DMS53 (cell line): ENCODE results near the gene KRTAP5-11.
A peak's percentile ranks its signal among the peaks of the same experiment; 100 is the strongest.
"Not testable (repeated sequence)": the region's sequence is repeated elsewhere in the genome, so short reads cannot be mapped to it uniquely, and the experiment has no call there.

ENCODE experiments used
- DNase-seq: peaks from one replicate; lab custom pipeline; 2025; lab: John Stamatoyannopoulos, UW

Gene KRTAP5-11

DNA sequence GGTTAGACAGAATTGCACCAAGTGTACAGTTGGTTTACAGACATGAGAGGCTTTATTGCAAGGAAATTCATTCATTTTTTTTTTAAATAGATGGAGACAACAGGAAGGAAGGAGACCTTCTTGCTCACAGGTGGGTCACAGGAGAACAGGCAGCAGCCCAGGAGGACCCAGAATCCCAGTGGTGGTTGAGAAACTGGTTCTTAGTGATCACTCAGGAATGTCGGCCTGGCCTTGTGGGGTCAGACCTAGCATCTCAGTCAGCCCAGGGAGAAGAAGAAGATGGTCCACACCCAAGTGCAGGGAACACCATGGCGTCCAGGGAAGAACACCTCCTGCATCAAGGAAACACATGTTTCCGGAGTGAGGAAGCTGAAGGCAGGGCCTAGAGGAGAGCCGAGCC, 849 bp downstream of the KRTAP5-11 start:
- DNase-seq, result no peak

GRCh38 chr11:71580057-71581003, 2.3 kb downstream of the KRTAP5-11 start:
- peak; percentile 96 for DNase-seq

DNA sequence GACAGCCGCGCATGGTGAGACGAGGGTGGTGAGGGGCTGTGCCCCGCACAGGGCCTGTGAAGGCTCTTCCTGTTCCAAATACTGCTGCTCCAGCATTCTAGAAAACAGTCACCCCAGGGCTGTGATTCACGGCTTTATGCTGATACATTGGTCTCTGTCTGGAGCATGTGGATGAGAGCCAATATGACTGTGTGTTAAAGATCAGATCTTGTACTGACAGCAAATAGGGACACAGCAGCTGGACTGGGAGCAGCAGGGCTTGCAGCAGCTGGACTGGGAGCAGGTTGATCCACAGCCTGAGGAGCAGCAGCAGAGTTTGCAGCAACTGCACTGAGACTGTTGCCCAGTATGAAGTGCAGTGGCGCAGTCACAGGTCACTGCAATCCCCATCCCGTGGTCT, 3.2 kb downstream of the KRTAP5-11 start:
- DNase-seq, result peak; percentile 56

DNA sequence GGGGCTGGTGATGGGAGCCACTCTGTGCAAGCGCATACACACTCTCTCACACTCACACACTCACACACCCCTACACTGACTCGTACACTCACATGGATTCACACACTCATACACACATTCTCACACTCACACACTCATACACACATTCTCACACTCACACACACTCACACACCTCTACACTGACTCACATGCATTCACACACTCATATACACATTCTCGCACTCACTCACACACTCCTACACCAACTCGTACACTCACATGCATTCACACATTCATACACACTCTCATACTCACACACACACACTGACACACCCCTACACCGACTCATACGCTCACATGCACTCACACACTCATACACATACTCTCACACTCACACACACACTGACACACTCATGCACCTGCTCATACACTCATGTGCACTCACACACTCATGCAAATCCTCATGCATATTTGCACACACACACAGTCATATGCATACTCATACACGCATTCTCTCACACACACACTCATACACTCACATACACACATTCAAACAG, 5.1 kb downstream of the KRTAP5-11 start:
- DNase-seq, result no peak

DNA sequence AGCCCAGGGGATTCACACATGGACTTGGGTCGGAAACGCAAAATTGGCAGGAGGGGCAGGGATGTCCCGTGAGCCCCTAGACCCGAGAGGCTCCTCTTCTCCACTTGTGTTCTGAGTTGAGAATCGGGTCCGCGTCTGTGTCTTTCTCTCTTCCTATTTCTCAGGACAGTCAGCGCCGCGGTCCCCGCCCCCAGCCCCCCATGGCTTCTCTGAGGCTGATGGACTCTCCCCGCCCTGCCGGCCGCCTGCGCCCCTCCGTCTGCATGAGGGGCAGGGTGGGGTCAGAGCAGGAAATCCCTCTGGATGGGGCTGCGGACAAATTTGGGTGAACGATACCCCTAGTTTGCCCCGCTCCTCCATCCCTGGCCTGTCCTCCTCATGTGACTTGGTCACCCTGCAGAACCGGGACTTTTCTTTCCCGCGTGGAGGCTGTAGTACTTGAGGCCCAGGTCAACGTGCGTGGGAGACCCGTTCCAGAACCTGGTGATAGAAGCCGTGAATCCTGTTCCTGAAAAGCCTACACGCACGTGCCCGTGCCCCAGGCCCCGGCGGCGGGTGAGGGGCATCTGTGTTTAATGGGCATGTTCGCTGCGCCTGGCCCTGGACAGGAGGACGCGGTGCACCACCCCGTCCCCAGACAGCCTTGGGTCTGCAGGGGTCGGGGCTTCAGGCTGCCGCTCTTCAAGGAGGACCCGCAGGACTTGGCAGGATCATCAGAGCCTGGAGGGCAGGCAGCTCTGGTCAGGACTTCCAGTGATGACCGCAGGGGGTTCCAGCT, 5.8 kb downstream of the KRTAP5-11 start:
- DNase-seq, result not testable (repeated sequence)

- no peak for DNase-seq
These were observed 6.8 kb downstream of the KRTAP5-11 start for GRCh38 chr11:71575723-71576424.

DNA sequence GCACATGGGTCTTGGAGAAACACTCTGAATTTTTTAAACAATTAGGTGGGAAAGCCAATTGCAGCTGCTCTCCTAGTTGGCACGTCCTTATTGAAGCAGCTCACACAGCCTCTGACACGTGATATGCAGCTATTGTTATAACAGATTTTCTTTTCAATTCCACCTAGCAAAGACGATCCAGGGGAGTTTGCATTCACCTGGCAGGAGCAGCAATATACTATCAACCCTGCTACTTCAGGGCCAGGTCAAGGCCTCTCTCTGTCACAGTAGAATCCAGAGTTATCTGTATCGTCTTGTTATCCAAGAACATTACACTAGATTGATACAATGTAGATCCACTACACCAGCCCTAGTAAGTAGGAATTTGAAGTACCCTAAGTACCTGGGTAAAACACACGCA, 8.3 kb downstream of the KRTAP5-11 start:
- DNase-seq, result no peak

DNA sequence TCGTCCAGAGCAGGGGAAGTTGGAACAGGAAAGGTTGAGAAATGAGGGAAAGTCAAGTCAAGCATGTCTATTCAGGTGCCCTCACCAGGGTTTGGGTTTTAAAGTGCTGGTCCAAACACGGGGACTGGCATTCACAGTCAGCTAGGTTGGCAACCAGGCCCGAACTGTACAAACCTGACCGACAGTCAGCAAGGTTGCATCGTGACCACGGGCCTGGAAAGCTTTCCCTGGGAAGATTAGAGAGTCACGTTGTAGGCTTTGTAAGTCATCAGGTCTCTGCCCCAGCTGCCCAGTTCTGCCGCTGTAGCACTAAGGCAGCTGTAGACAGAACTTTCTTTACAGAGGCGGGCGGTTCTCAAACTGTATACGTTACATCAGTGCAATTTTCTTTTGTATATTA, 9.9 kb downstream of the KRTAP5-11 start:
- DNase-seq, result no peak

DNA sequence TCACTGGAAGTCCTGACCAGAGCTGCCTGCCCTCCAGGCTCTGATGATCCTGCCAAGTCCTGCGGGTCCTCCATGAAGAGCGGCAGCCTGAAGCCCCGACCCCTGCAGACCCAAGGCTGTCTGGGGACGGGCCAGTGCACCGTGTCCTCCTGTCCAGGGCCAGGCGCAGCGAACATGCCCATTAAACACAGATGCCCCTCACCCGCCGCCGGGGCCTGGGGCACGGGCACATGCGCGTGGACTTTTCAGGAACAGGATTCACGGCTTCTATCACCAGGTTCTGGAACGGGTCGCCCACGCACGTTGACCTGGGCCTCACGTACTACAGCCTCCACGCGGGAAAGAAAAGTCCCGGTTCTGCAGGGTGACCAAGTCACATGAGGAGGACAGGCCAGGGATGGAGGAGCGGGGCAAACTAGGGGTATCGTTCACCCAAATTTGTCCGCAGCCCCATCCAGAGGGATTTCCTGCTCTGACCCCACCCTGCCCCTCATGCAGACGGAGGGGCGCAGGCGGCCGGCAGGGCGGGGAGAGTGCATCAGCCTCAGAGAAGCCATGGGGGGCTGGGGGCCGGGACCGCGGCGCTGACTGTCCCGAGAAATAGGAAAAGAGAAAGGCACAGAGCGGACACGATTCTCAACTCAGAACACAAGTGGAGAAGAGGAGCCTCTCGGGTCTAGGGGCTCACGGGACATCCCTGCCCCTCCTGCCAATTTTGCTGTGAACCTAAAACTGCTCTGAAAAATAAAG, 11.4 kb downstream of the KRTAP5-11 start:
- DNase-seq, result not testable (repeated sequence)

- DNase-seq, result peak; percentile 80
These were observed 13.8 kb downstream of the KRTAP5-11 start for GRCh38 chr11:71568704-71569349.

- peak; percentile 51 for DNase-seq
These were observed 15.0 kb downstream of the KRTAP5-11 start for GRCh38 chr11:71567633-71568032.

- DNase-seq, result not testable (repeated sequence)
These were observed 15.8 kb downstream of the KRTAP5-11 start for GRCh38 chr11:71566626-71567599.

DNA sequence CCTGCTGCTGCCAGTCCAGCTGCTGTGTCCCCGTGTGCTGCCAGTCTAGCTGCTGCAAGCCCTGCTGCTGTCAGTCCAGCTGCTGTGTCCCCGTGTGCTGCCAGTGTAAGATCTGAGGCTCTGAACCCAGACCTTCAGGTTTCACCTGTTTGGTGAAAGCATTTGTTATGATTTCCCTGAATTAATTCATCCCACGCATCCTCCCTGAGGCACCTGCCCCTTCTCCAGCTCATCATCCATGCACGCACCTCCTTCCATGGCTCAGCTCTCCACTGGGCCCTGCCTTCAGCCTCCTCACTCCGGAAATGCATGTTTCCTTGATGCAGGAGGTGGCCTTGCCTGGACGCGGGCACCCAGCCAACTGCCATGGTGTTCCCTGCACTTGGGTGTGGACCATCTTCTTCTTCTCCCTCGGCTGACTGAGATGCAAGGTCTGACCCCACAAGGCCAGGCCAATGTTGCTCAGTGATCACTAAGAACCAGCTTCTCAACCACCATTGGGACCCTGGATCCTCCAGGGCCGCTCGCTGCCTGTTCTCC, 16.5 kb downstream of the KRTAP5-11 start:
- DNase-seq, result peak; percentile 85

DNA sequence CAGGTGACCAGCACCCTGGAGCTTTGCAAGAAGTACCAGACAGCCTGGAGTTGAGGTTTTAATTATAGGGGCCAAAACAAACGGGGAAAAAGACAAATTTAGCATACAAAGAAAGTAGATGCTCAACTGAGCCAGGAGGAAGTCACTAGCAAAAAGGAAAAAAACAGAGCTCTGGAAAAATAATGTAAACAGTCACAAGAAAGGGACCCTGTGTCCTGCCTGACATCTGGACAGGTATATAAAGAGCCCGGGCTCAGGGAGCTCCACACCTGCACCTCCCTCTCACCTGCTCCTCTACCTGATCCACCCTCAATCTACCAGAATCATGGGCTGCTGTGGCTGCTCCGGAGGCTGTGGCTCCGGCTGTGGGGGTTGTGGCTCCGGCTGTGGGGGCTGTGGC, 17.4 kb downstream of the KRTAP5-11 start, which contains the start of gene KRTAP5-10:
Gene KRTAP5-10, plus strand, starts transcription at position 301 of the 400 bp plus-strand sequence. Its CDS starts 25 bp downstream, at position 326.
- DNase-seq, result peak; percentile 75

GRCh38 chr11:71564430-71564829, 18.2 kb downstream of the KRTAP5-11 start:
- DNase-seq, result no peak

GRCh38 chr11:71563406-71563805, 19.3 kb downstream of the KRTAP5-11 start:
- DNase-seq, result peak; percentile 64

- DNase-seq, result no peak
These were observed 20.6 kb downstream of the KRTAP5-11 start for GRCh38 chr11:71562120-71562519.

GRCh38 chr11:71558996-71559395, 23.7 kb downstream of the KRTAP5-11 start:
- DNase-seq, result no peak

DNA sequence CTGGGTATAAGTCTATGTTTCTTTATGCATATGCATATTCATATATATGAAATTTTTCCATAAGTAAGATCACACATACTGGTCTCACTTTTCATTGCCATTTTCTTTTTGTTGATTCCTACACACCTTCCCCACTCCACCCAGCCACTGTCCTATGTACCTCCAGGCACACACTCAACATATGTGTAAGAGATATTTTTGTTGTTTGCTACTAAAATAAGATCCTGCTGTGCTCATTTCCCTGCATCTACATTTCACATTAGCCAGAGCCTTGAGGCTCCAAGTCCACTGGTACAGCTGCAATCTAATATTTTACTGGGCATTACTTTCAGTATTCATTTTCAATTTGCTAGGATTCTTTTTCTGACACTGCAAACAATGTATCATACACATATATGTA, 25.4 kb downstream of the KRTAP5-11 start:
- no peak for DNase-seq
